CD14-positive monocyte (primary cell): ENCODE measurements around the gene SMARCD2. TPM values are rescaled to one million over a fixed set of nuclear protein-coding genes. Genes with fewer than 3 reads are reported as not detected.

Source experiments
- DNase-seq, 3 donors: peaks; one replicate each; pipeline ENCODE4 v3.0.0-alpha.2; 2011 to 2022
- H2AFZ ChIP-seq: 2 replicates; pipeline ENCODE4 v1.6.0; 2012; ENCODE audit warnings: mild to moderate bottlenecking, low read depth, low read length, inconsistent platforms; ENCODE audit not compliant: insufficient read depth, poor library complexity, severe bottlenecking
- H3K27ac ChIP-seq, 2 donors: 1 replicate in 1 of 2; 2 replicates in 1 of 2; pipeline ENCODE4 v1.5.1; 2012 to 2013; ENCODE audit warnings: low read length in 2 of 2, control low read depth in 1 of 2, inconsistent platforms in 1 of 2, low read depth in 1 of 2, mild to moderate bottlenecking in 1 of 2
- H3K27me3 ChIP-seq, 2 donors: one replicate each; pipeline versions ENCODE4 v1.6.0 to v1.6.1; 2011 to 2013; ENCODE audit warnings: low read length in 2 of 2; ENCODE audit not compliant: control insufficient read depth in 2 of 2, insufficient read depth in 2 of 2
- H3K36me3 ChIP-seq, 2 donors: replicated peaks in 1 of 2; 1 replicate in 1 of 2; 2 replicates in 1 of 2; pipeline versions ENCODE4 v1.5.1 to v1.6.1; 2012 to 2013; ENCODE audit warnings: low read length in 2 of 2, control low read depth in 1 of 2, inconsistent platforms in 1 of 2, mild to moderate bottlenecking in 1 of 2; ENCODE audit not compliant: insufficient read depth in 2 of 2, control insufficient read depth in 1 of 2
- H3K4me1 ChIP-seq, 2 donors: 1 replicate in 1 of 2; 2 replicates in 1 of 2; pipeline versions ENCODE4 v1.5.1 to v1.6.1; 2012 to 2013; ENCODE audit warnings: low read length in 2 of 2, control low read depth in 1 of 2, inconsistent platforms in 1 of 2, mild to moderate bottlenecking in 1 of 2, moderate library complexity in 1 of 2; ENCODE audit not compliant: insufficient read depth in 2 of 2, control insufficient read depth in 1 of 2
- H3K4me2 ChIP-seq: replicated peaks from 2 replicates; pipeline ENCODE3; 2012; ENCODE audit warnings: low read length, moderate library complexity, mild to moderate bottlenecking; ENCODE audit not compliant: poor library complexity, severe bottlenecking; ENCODE audit errors: extremely low read depth
- H3K4me3 ChIP-seq, 3 experiments: fragments of 200-600 bp in 1 of 3; sonication (generic) in 1 of 3; replicated peaks in 1 of 3; 1 replicate in 2 of 3; 2 replicates in 1 of 3; pipeline ENCODE4 v1.5.1; 2011 to 2013; ENCODE audit warnings: low read length in 3 of 3, mild to moderate bottlenecking in 3 of 3, control low read depth in 2 of 3, low read depth in 2 of 3, inconsistent platforms in 1 of 3, moderate library complexity in 1 of 3
- H3K79me2 ChIP-seq: 2 replicates; pipeline ENCODE4 v1.6.0; 2012; ENCODE audit warnings: mild to moderate bottlenecking, control low read depth, inconsistent platforms, low read length, moderate library complexity; ENCODE audit not compliant: insufficient read depth
- H3K9ac ChIP-seq: 2 replicates; pipeline ENCODE4 v1.6.0; 2017; ENCODE audit warnings: low read length, mild to moderate bottlenecking; ENCODE audit not compliant: insufficient read depth, poor library complexity, severe bottlenecking
- H3K9me3 ChIP-seq, 2 donors: replicated peaks in 1 of 2; 1 replicate in 1 of 2; 2 replicates in 1 of 2; pipeline versions ENCODE4 v1.5.1 to v1.6.1; 2012 to 2013; ENCODE audit warnings: low read length in 2 of 2, control low read depth in 1 of 2; ENCODE audit not compliant: control insufficient read depth in 1 of 2, insufficient read depth in 1 of 2
- H4K20me1 ChIP-seq: 2 replicates; pipeline ENCODE4 v1.6.0; 2012; ENCODE audit warnings: mild to moderate bottlenecking, low read length, control low read depth, moderate library complexity; ENCODE audit not compliant: insufficient read depth
- H3K27ac Mint-ChIP-seq, 7 donors: one replicate each; pipeline ENCODE4 v1.8.0; 2020; ENCODE audit warnings: mild to moderate bottlenecking in 7 of 7, mixed read lengths in 7 of 7, moderate library complexity in 6 of 7, inconsistent platforms in 2 of 7
- H3K27me3 Mint-ChIP-seq, 3 donors: one replicate each; pipeline ENCODE4 v1.8.0; 2021 to 2022; ENCODE audit warnings: low read depth in 3 of 3, mild to moderate bottlenecking in 3 of 3, mixed read lengths in 3 of 3, moderate library complexity in 3 of 3, inconsistent platforms in 1 of 3
- H3K36me3 Mint-ChIP-seq, 2 donors: one replicate each; pipeline ENCODE4 v1.8.0; 2020; ENCODE audit warnings: mixed read lengths in 2 of 2, inconsistent platforms in 1 of 2, mild to moderate bottlenecking in 1 of 2
- H3K4me1 Mint-ChIP-seq: one replicate; pipeline ENCODE4 v1.8.0; 2020; ENCODE audit warnings: mild to moderate bottlenecking, mixed read lengths
- H3K4me3 Mint-ChIP-seq, 2 donors: one replicate each; pipeline ENCODE4 v1.8.0; 2020; ENCODE audit warnings: mild to moderate bottlenecking in 2 of 2, mixed read lengths in 2 of 2, moderate library complexity in 1 of 2
- H3K9me3 Mint-ChIP-seq, 7 donors: one replicate each; pipeline ENCODE4 v1.8.0; 2020 to 2022; ENCODE audit warnings: mixed read lengths in 7 of 7, mild to moderate bottlenecking in 6 of 7, moderate library complexity in 6 of 7, inconsistent platforms in 2 of 7
- CTCF ChIP-seq: fragments of 200-600 bp; IDR thresholded peaks from one replicate; pipeline ENCODE4 v1.8.0; 2022; ENCODE audit warnings: antibody characterized with exemption, mild to moderate bottlenecking
- WGBS: methylation state at CpG from one replicate; pipeline ENCODE4 v1.1.5; 2013; ENCODE audit warnings: missing lambda C conversion rate; ENCODE audit not compliant: insufficient coverage; 5-methylcytosine and 5-hydroxymethylcytosine counted together
- intact Hi-C, 2 donors: fragments of 100-400 bp; cut with micrococcal nuclease; formaldehyde crosslinking; loops; one replicate each; pipeline versions ENCODE4 v1.15.0 to v1.15.1; 2023
- polyA plus RNA-seq, 3 donors: library from polyadenylated mRNA; depleted of rRNA in 1 of 3; unstranded in 2 of 3; stranded (reverse) in 1 of 3; fragments of 300-500 nt in 2 of 3; fragments of >200 nt in 1 of 3; fragmentation: Illumina TruSeq in 2 of 3; gene quantifications; 1 replicate in 2 of 3; 2 replicates in 1 of 3; pipeline ENCODE4 v1.2.3, GENCODE V29; 2012 to 2021

SMARCD2 gene
- polyA plus RNA-seq, 3 donors, result 60.2 to 77.9 (median 64.0) TPM

GRCh38 chr17:63830904-63831491, 11.5 kb downstream of the SMARCD2 start:
- Histone ChIP-seq H3K79me2 (peaks cover 58% of the 10 kb centered on the region), H3K36me3 (peaks cover 62 to 71% of the 10 kb centered on the region in 2 donors), H3K27ac (no peak overlapping the region), H3K9me3 (no peaks in the 10 kb centered on the region), H2AFZ (no peak overlapping the region), H3K4me2 (no peak overlapping the region), H3K4me3 (no peak overlapping the region), H3K9ac (no peak overlapping the region), H3K27me3 (no peaks in the 10 kb centered on the region), H3K4me1 (peaks cover 20 to 28% of the 10 kb centered on the region in 2 donors), H4K20me1 (peaks cover 68% of the 10 kb centered on the region)
- Mint-ChIP-seq H3K36me3 (peaks cover 62 to 69% of the 10 kb centered on the region in 2 donors), H3K4me3 (no peak overlapping the region), H3K4me1 (peaks cover 40% of the 10 kb centered on the region), H3K27me3 (peaks cover 0 to 2% (median 0%) of the 10 kb centered on the region in 3 donors), H3K27ac (peak overlapping the region in 3 of 7 donors; percentile 30 to 76 (median 51)), H3K9me3 (no peaks in the 10 kb centered on the region)
- 80% methylated on average over 5 of the region's 15 CpGs for WGBS
- intact Hi-C loops, result no loop called here
- no peak for DNase-seq
- no peak for TF ChIP-seq CTCF

- Mint-ChIP-seq H3K36me3 (peaks cover 62 to 65% of the 10 kb centered on the region in 2 donors), H3K27me3 (peaks cover 0 to 2% (median 0%) of the 10 kb centered on the region in 3 donors), H3K4me3 (no peak overlapping the region), H3K9me3 (no peaks in the 10 kb centered on the region), H3K4me1 (peaks cover 40% of the 10 kb centered on the region), H3K27ac (peak overlapping the region in 1 of 7 donors; percentile 82)
- Histone ChIP-seq H3K4me1 (peaks cover 22 to 31% of the 10 kb centered on the region in 2 donors), H3K79me2 (peaks cover 58% of the 10 kb centered on the region), H3K27ac (no peak overlapping the region), H4K20me1 (peaks cover 62% of the 10 kb centered on the region), H3K4me2 (no peak overlapping the region), H3K9me3 (no peaks in the 10 kb centered on the region), H3K36me3 (peaks cover 59 to 70% of the 10 kb centered on the region in 2 donors), H3K27me3 (no peaks in the 10 kb centered on the region), H3K9ac (no peak overlapping the region), H3K4me3 (no peak overlapping the region), H2AFZ (no peak overlapping the region)
- DNase-seq, result no peak
- intact Hi-C loops, result no loop called here
- TF ChIP-seq CTCF, result no peak
- 100% methylated on average over 2 of the region's 5 CpGs for WGBS
Observed at GRCh38 chr17:63830278-63830677, 12.2 kb downstream of the SMARCD2 start.
